IMR-90 (cell line): Measurements from ENCODE around the gene PMM1.
A peak's percentile ranks its signal among the peaks of the same experiment; 100 is the strongest.

Experiments used
- BHLHE40 ChIP-seq: fragments of 150-350 bp; IDR thresholded peaks from 2 replicates; pipeline ENCODE4 v1.6.1; 2016; ENCODE audit warnings: mild to moderate bottlenecking, low read depth, low read length
- CTCF ChIP-seq: conservative IDR thresholded peaks from 2 replicates; pipeline ENCODE4 v1.5.1; 2012; ENCODE audit warnings: mild to moderate bottlenecking, low read depth, low read length, improper control_type of control experiment
- MAFK ChIP-seq: IDR thresholded peaks from 2 replicates; pipeline ENCODE4 v1.6.1; 2012; ENCODE audit warnings: low read depth, low read length, improper control_type of control experiment
- MAZ ChIP-seq: IDR thresholded peaks from 2 replicates; pipeline ENCODE4 v1.6.1; 2012; ENCODE audit warnings: low read depth, mild to moderate bottlenecking, low read length, improper control_type of control experiment, moderate library complexity, borderline replicate concordance
- MXI1 ChIP-seq: IDR thresholded peaks from 2 replicates; pipeline ENCODE4 v1.6.1; 2012; ENCODE audit warnings: low read depth, mild to moderate bottlenecking, low read length, moderate library complexity, borderline replicate concordance
- POLR2A ChIP-seq: IDR thresholded peaks from 2 replicates; pipeline ENCODE4 v1.6.1; 2012; ENCODE audit warnings: mild to moderate bottlenecking, low read depth, low read length
- RAD21 ChIP-seq: IDR thresholded peaks from 2 replicates; pipeline ENCODE4 v1.6.1; 2012; ENCODE audit warnings: low read length, improper control_type of control experiment
- RFX5 ChIP-seq: IDR thresholded peaks from 2 replicates; pipeline ENCODE4 v1.8.0; 2012; ENCODE audit warnings: low read depth, mild to moderate bottlenecking, low read length, moderate library complexity
- USF2 ChIP-seq: fragments of 150-350 bp; IDR thresholded peaks from 2 replicates; pipeline ENCODE4 v1.6.1; 2017; ENCODE audit warnings: mild to moderate bottlenecking, antibody characterized with exemption, low read length, low read depth

- TF ChIP-seq MXI1 (peak; percentile 93), USF2 (peak; percentile 71), CTCF (peak; percentile 65), RFX5 (no peak), MAFK (no peak), MAZ (peak; percentile 100), RAD21 (peak; percentile 66), POLR2A (peak; percentile 71), BHLHE40 (peak; percentile 78)
Observed at GRCh38 chr22:41543854-41544670, 45.6 kb downstream of the PMM1 start, which contains the start of gene POLR3H.
